SK-N-MC (cell line): Measurements from ENCODE around the gene MSH5.

Experiments used
- EZH2 ChIP-seq: fragments of 200-600 bp; sonication (generic); IDR thresholded peaks from one replicate; pipeline ENCODE4 v1.6.1; 2017; ENCODE audit warnings: antibody characterized with exemption
- FOXP2 ChIP-seq: optimal IDR thresholded peaks from 2 replicates; pipeline ENCODE3; 2011; ENCODE audit warnings: mild to moderate bottlenecking, moderate library complexity; ENCODE audit not compliant: insufficient read depth; ENCODE audit errors: extremely low read length, control extremely low read depth
- POLR2AphosphoS5 ChIP-seq: IDR thresholded peaks from 2 replicates; pipeline ENCODE4 v1.6.1; 2012; ENCODE audit warnings: mild to moderate bottlenecking, low read depth, low read length, borderline replicate concordance

DNA sequence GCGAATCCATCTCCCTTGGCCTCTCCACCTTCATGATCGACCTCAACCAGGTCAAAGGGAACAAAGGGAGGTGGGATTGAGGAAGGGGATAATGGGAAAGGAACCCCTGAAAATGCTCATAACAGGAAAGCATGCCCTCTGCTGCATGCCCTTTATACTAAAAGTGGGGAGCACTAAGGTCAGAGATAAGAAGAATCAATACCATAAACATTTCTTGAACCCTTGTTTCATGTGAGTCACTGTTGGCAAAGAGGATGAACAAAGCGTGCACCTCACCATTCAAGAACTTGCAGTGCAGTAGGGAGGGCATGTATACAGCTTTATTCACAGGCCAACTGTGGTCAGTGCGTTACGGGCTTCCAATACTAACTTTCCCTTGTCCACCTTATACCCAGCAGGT, 21.0 kb downstream of the MSH5 start:
- TF ChIP-seq EZH2 (no peak), POLR2AphosphoS5 (no peak), FOXP2 (no peak)
